Measurements from ENCODE around the gene CYP17A1. TPM values are rescaled to one million over a fixed set of nuclear protein-coding genes. Genes with fewer than 3 reads are reported as not detected.

The CYP17A1 gene
- total and polyA plus RNA-seq, 7 donors: 0.92 to 3.0 TPM; not detected in 5

DNA sequence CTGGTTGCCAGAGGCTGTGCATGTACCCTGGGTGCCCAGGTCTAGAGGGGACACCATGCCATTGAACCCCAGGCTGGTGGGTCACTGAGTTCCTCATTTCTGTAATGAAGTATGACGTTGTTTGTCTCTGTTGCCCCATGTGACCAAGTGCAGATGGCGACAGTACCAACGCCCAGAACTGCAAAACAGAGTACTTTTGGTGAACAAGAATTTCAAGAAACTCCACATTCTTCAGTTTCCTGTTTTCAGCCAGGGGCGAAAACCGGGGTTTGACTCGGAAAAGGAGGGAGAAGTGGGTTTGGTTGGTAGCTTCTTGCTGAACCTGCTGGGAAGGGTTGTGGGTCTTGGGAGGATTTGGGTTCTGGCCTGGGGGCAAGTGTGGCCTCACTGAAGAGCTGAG lies 18.2 kb downstream of the CYP17A1 start:
- Histone ChIP-seq H3K4me3 (no peak overlapping the region), H3K4me1 (peaks cover 0 to 31% (median 24%) of the 10 kb centered on the region in 4 donors), H3K27me3 (no peaks in the 10 kb centered on the region), H3K9me3 (no peaks in the 10 kb centered on the region), H3K27ac (peak overlapping the region; percentile 25 to 90 (median 72)), H3K36me3 (peaks cover 0 to 7% (median 4%) of the 10 kb centered on the region in 4 donors)
- peak; percentile 82 for DNase-seq
- intact Hi-C loops (cut with DNase I): loop anchor here (5.0 kb wide), 1 partner anchor 77 kb away; the partner anchor contains the start of gene WBP1L
- TF ChIP-seq POLR2AphosphoS5 (IDR thresholded peaks at IDR 0.05) (peak in 1 of 4 donors; percentile 36), EP300 (IDR thresholded peaks at IDR 0.05) (peak in 2 of 4 donors; percentile 71), POLR2A (IDR thresholded peaks at IDR 0.05) (no peak)
- TF ChIP-seq, protein P1, sequence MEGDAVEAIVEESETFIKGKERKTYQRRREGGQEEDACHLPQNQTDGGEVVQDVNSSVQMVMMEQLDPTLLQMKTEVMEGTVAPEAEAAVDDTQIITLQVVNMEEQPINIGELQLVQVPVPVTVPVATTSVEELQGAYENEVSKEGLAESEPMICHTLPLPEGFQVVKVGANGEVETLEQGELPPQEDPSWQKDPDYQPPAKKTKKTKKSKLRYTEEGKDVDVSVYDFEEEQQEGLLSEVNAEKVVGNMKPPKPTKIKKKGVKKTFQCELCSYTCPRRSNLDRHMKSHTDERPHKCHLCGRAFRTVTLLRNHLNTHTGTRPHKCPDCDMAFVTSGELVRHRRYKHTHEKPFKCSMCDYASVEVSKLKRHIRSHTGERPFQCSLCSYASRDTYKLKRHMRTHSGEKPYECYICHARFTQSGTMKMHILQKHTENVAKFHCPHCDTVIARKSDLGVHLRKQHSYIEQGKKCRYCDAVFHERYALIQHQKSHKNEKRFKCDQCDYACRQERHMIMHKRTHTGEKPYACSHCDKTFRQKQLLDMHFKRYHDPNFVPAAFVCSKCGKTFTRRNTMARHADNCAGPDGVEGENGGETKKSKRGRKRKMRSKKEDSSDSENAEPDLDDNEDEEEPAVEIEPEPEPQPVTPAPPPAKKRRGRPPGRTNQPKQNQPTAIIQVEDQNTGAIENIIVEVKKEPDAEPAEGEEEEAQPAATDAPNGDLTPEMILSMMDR (IDR thresholded peaks at IDR 0.05): no peak
- 40 to 53% methylated on average over 6 of the region's 6 CpGs for WGBS, 2 donors

GRCh38 chr10:102817175-102817574 lies 20.0 kb downstream of the CYP17A1 start:
- no peaks in the 10 kb centered on the region for H3K9me3 ChIP-seq
- no peaks in the 10 kb centered on the region for H3K27me3 ChIP-seq
- no peak for TF ChIP-seq EP300 (IDR thresholded peaks at IDR 0.05)
- TF ChIP-seq, protein P1 (IDR thresholded peaks at IDR 0.05): no peak
- TF ChIP-seq POLR2A (IDR thresholded peaks at IDR 0.05): no peak
- peak overlapping the region; percentile 79 to 91 (median 90) for H3K27ac ChIP-seq
- intact Hi-C loops (cut with DNase I): loop anchor here (5.0 kb wide), 1 partner anchor 75 kb away; the partner anchor contains the start of gene WBP1L
- H3K4me3 ChIP-seq: no peak overlapping the region
- peaks cover 12 to 26% (median 19%) of the 10 kb centered on the region in 4 donors for H3K36me3 ChIP-seq
- WGBS, 2 donors: 93 to 94% methylated on average over 4 of the region's 4 CpGs
- peaks cover 0 to 38% (median 24%) of the 10 kb centered on the region in 4 donors for H3K4me1 ChIP-seq
- no peak for DNase-seq

- H3K27ac ChIP-seq: peak overlapping the region; percentile 79 to 91 (median 90)
- intact Hi-C loops (cut with DNase I): loop anchor here (5.0 kb wide), 1 partner anchor 74 kb away; the partner anchor contains the start of gene WBP1L
- DNase-seq: peak; percentile 87
- peaks cover 0 to 38% (median 24%) of the 10 kb centered on the region in 4 donors for H3K4me1 ChIP-seq
- H3K9me3 ChIP-seq: no peaks in the 10 kb centered on the region
- H3K4me3 ChIP-seq: no peak overlapping the region
- 69 to 79% methylated on average over 12 of the region's 12 CpGs for WGBS, 2 donors
- no peaks in the 10 kb centered on the region for H3K27me3 ChIP-seq
- H3K36me3 ChIP-seq: peaks cover 18 to 37% (median 28%) of the 10 kb centered on the region in 4 donors
- TF ChIP-seq POLR2A (IDR thresholded peaks at IDR 0.05) (no peak), EP300 (IDR thresholded peaks at IDR 0.05) (peak; percentile 3 to 69 (median 48)), POLR2AphosphoS5 (IDR thresholded peaks at IDR 0.05) (peak; percentile 20 to 73 (median 62))
- TF ChIP-seq, protein P1 (IDR thresholded peaks at IDR 0.05): no peak
These were observed 21.2 kb downstream of the CYP17A1 start for GRCh38 chr10:102815790-102816549.

DNA sequence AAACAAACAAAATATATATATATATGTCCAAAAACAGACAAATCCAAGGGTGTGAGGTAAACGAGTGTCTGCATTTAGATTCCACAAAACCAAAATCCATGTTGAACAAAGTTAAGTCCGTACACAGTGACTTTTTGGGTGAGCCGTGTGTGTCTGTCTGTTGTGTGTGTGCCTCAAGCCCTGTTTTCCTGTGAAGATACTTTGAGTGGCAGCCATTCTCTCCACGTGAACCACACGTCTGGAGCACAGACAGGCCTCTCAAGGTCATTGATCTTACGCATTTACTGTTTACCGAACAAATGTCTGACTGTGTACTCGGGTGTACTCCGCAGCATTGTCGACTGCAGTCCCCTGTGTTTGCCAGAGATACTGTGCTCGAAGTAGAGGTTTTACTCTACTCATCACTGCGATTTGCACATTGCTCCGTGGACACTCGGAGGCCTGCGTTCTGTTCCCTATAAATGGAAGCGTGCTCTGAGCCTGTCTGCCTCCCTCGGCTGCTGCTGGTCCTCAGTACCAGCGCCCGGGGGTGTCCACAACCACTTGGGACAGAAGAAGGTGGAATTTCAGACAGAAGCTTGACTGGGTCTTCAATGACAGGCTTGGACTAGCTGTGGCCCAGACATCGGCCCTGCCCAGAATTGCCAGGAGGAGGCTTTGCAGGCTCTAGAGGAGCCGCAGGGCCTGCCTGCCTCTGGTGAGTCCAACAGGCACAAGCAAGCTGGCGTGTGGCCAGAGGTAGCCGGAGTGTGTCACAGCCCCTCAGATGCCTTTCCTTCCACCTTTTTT lies 22.1 kb downstream of the CYP17A1 start:
- peaks cover 0 to 38% (median 24%) of the 10 kb centered on the region in 4 donors for H3K4me1 ChIP-seq
- no peak overlapping the region for H3K4me3 ChIP-seq
- peaks cover 18 to 44% (median 31%) of the 10 kb centered on the region in 4 donors for H3K36me3 ChIP-seq
- no peaks in the 10 kb centered on the region for H3K9me3 ChIP-seq
- peak overlapping the region; percentile 79 to 91 (median 90) for H3K27ac ChIP-seq
- DNase-seq: peak; percentile 93
- intact Hi-C loops (cut with DNase I): loop anchor here (5.0 kb wide), 1 partner anchor 73 kb away; the partner anchor contains the start of gene WBP1L
- TF ChIP-seq EP300 (IDR thresholded peaks at IDR 0.05) (no peak), POLR2AphosphoS5 (IDR thresholded peaks at IDR 0.05) (no peak), POLR2A (IDR thresholded peaks at IDR 0.05) (no peak)
- TF ChIP-seq, protein P1 (IDR thresholded peaks at IDR 0.05): peak in 2 of 4 experiments; percentile 7 to 23
- 88 to 92% methylated on average over 23 of the region's 23 CpGs for WGBS, 2 donors
- H3K27me3 ChIP-seq: no peaks in the 10 kb centered on the region

All from sigmoid colon (tissue), 7 donors.